Ascending aorta (tissue), 2 donors: ENCODE data around the gene GLS. TPM values are rescaled to one million over a fixed set of nuclear protein-coding genes. Genes with fewer than 3 reads are reported as not detected.
"Not testable (repeated sequence)": the region's sequence is repeated elsewhere in the genome, so short reads cannot be mapped to it uniquely, and the experiment has no call there.

Experiments
- DNase-seq, 2 donors: peaks; one replicate each; pipeline ENCODE4 v3.0.0-alpha.2; 2019; ENCODE audit warnings: low spot score in 2 of 2
- H3K27ac ChIP-seq, 2 donors: fragments of 200-600 bp; sonication (generic); one replicate each; pipeline ENCODE4 v1.5.1; 2016 to 2017; ENCODE audit warnings: mild to moderate bottlenecking in 1 of 2
- H3K27me3 ChIP-seq: fragments of 200-600 bp; sonication (generic); one replicate; pipeline ENCODE4 v1.5.1; 2017
- H3K36me3 ChIP-seq, 2 donors: fragments of 200-600 bp; sonication (generic); one replicate each; pipeline ENCODE4 v1.5.1; 2016
- H3K4me1 ChIP-seq, 2 donors: fragments of 200-600 bp; sonication (generic); one replicate each; pipeline ENCODE4 v1.5.1; 2016 to 2017; ENCODE audit warnings: mild to moderate bottlenecking in 1 of 2
- H3K4me3 ChIP-seq, 2 donors: fragments of 200-600 bp; sonication (generic); one replicate each; pipeline ENCODE4 v1.5.1; 2016 to 2017; ENCODE audit warnings: mild to moderate bottlenecking in 1 of 2
- H3K9me3 ChIP-seq, 2 donors: fragments of 200-600 bp; sonication (generic); one replicate each; pipeline ENCODE4 v1.5.1; 2016
- CTCF ChIP-seq, 3 experiments: fragments of 200-600 bp in 2 of 3; fragments of 450-650 bp in 1 of 3; sonication (generic) in 2 of 3; IDR thresholded peaks; one replicate each; pipeline ENCODE4 v1.5.1; 2016 to 2019; ENCODE audit warnings: antibody characterized with exemption in 3 of 3, mild to moderate bottlenecking in 1 of 3, moderate library complexity in 1 of 3
- intact Hi-C: fragments of 100-400 bp; cut with DNase I; formaldehyde crosslinking; loops from one replicate; pipeline ENCODE4 v1.15.1; 2023
- total RNA-seq: library from RNA; depleted of rRNA; stranded (reverse); fragments of >200 nt; gene quantifications from one replicate; pipeline ENCODE4 v1.1.0, GENCODE V29; 2016

GLS gene
- total RNA-seq, 1 donor from 2014 or later, result 132 TPM

- Histone ChIP-seq H3K27me3 (no peaks in the 10 kb centered on the region), H3K27ac (peak overlapping the region; percentile 36 to 57), H3K36me3 (no peaks in the 10 kb centered on the region), H3K4me3 (peak overlapping the region in 1 of 2 donors; percentile 35), H3K9me3 (no peaks in the 10 kb centered on the region), H3K4me1 (peaks cover 15 to 19% of the 10 kb centered on the region in 2 donors)
- TF ChIP-seq CTCF (IDR thresholded peaks at IDR 0.05), result peak in 1 of 3 experiments; percentile 20
- DNase-seq, result no peak
- intact Hi-C loops, result no loop called here
Measured at GRCh38 chr2:190947711-190948251, 67.2 kb downstream of the GLS start.

- intact Hi-C loops, result no loop called here
- no peak overlapping the region for H3K4me3 ChIP-seq
- H3K9me3 ChIP-seq, result no peaks in the 10 kb centered on the region
- no peaks in the 10 kb centered on the region for H3K36me3 ChIP-seq
- H3K4me1 ChIP-seq, result peaks cover 15 to 19% of the 10 kb centered on the region in 2 donors
- no peak for TF ChIP-seq CTCF (IDR thresholded peaks at IDR 0.05)
- DNase-seq, result no peak
- H3K27me3 ChIP-seq, result no peaks in the 10 kb centered on the region
- peak overlapping the region; percentile 2 to 57 for H3K27ac ChIP-seq
Measured at GRCh38 chr2:190948671-190949070, 68.0 kb downstream of the GLS start.

- no peak overlapping the region for H3K27ac ChIP-seq
Measured at GRCh38 chr2:190950566-190950991, 70.0 kb downstream of the GLS start.

GRCh38 chr2:190953257-190953656 is 72.6 kb downstream of the GLS start:
- no peak for DNase-seq
- no peak overlapping the region for H3K4me3 ChIP-seq
- no peaks in the 10 kb centered on the region for H3K9me3 ChIP-seq
- intact Hi-C loops, result no loop called here
- H3K4me1 ChIP-seq, result peaks cover 5 to 7% of the 10 kb centered on the region in 2 donors
- peaks cover 0 to 16% of the 10 kb centered on the region in 2 donors for H3K36me3 ChIP-seq
- no peak for TF ChIP-seq CTCF (IDR thresholded peaks at IDR 0.05)
- H3K27me3 ChIP-seq, result no peaks in the 10 kb centered on the region
- H3K27ac ChIP-seq, result peak overlapping the region in 1 of 2 donors; percentile 24

More at GRCh38 chr2:190950566-190950991, 70.0 kb downstream of the GLS start:
- H3K9me3 ChIP-seq, result no peaks in the 10 kb centered on the region
- intact Hi-C loops, result no loop called here
- H3K36me3 ChIP-seq, result peaks cover 0 to 6% of the 10 kb centered on the region in 2 donors
- peaks cover 15 to 19% of the 10 kb centered on the region in 2 donors for H3K4me1 ChIP-seq
- TF ChIP-seq CTCF (IDR thresholded peaks at IDR 0.05), result no peak
- no peak for DNase-seq
- no peaks in the 10 kb centered on the region for H3K27me3 ChIP-seq
- no peak overlapping the region for H3K4me3 ChIP-seq

GRCh38 chr2:190959911-190960788 is 79.5 kb downstream of the GLS start:
- Histone ChIP-seq H3K4me1 (no peaks in the 10 kb centered on the region), H3K36me3 (peaks cover 12 to 46% of the 10 kb centered on the region in 2 donors), H3K4me3 (no peak overlapping the region), H3K27ac (no peak overlapping the region), H3K27me3 (no peaks in the 10 kb centered on the region), H3K9me3 (no peaks in the 10 kb centered on the region)
- DNase-seq, result no peak
- intact Hi-C loops, result no loop called here
- no peak for TF ChIP-seq CTCF (IDR thresholded peaks at IDR 0.05)

GRCh38 chr2:190961117-190961516 is 80.5 kb downstream of the GLS start:
- H3K4me3 ChIP-seq, H3K4me1 ChIP-seq, H3K9me3 ChIP-seq, H3K27me3 ChIP-seq, intact Hi-C loops, DNase-seq: not testable (repeated sequence)
- H3K27ac ChIP-seq, result peak overlapping the region in 1 of 2 donors; percentile 59
- H3K36me3 ChIP-seq, result peaks cover 20 to 44% of the 10 kb centered on the region in 2 donors
